ENCODE data around the gene TMEM30A.

GRCh38 chr6:75222261-75222660 is 62.3 kb downstream of the TMEM30A start:
- TF ChIP-seq EP300 (IDR thresholded peaks at IDR 0.05) (no peak), CTCF (IDR thresholded peaks at IDR 0.05) (no peak), POLR2A (IDR thresholded peaks at IDR 0.05) (no peak)

All from tibial nerve (tissue), 4 donors.